ENCODE measurements around the gene RPGRIP1L.
"Not testable (repeated sequence)": the region's sequence is repeated elsewhere in the genome, so short reads cannot be mapped to it uniquely, and the experiment has no call there.

Gene RPGRIP1L

DNA sequence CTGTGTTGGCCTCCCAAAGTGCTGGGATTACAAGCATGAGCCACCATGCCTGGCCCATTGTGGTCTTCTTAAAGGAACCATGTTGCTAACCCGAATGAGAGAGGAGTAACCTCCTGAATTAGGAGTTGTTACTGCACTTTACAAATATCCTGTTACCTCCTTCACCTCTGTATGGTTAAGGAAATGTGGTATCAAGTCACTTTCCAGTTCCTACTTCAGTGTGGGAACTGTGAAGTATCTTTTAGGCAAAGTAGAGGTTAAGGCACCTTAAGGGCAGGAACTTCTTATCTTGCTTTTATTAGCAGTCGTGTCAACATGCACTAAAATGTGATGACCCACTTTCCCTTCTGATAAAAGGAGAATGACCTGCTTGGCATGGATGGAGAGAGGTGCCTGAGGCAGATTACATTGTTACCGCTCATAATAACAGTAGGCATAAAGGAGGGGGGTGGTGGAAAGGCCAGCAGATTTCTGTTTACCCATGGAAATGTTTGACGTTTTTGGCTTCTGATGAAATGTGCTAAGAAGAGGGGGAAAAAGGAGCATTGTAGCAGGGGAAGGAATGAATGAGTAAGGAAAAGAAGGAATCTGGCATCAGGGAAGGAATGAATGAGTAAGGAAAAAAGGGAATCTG, 28.8 kb upstream of the RPGRIP1L start:
- peak; percentile 25; the same call in 1 of the 2 replicates for TF ChIP-seq JUND (IDR thresholded peaks at IDR 0.05; ENCODE audit: low read depth)
- peak in 1 of 2 experiments; percentile 37 for DNase-seq (ENCODE audit: low read depth in 1 of 2, low spot score in 1 of 2)
- in situ Hi-C loops (cut with HindIII; ENCODE audit: low pct_unique_long_range_greater_than_20kb, low sequenced_read_pairs) = no loop called here

DNA sequence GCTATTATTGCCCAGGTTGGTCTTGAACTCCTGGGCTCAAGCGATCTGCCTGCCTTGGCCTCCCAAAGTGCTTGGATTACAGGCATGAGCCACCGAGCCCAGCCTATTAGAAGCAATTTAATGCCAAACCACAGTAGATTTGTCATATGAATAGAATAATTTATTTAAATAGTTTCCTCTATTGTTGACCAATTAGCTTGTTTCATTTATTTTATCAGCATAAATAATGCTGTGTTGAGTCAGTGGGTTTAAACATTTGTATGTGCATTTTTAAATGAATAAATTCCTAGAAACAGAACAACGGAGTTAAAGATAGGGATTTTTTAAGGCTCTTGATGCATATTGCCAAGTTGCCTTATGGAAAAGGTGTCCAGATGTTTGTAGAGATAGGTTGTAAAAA, 27.0 kb upstream of the RPGRIP1L start:
- TF ChIP-seq JUND (IDR thresholded peaks at IDR 0.05; ENCODE audit: low read depth) = no peak
- no peak for DNase-seq (ENCODE audit: low read depth in 1 of 2, low spot score in 1 of 2)
- in situ Hi-C loops (cut with HindIII; ENCODE audit: low pct_unique_long_range_greater_than_20kb, low sequenced_read_pairs) = no loop called here

DNA sequence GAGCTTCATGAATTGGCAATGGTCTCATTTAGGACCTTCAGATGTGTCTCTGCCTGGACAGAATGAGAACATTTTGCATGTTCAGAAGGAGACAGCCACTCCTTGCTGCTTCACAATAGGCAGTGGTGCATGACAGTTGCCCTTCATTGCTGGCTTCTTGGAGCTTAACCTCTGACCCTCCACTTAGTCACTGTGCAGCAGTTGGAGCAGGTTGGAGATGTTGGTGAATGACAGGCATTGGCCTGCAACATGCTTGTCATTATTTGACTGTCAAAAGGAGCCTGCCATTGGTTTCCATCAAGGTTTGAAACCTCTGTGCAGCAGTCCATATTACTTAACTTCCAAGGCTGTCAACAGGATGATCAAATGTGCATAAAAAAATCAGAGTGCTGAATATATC, 23.0 kb upstream of the RPGRIP1L start:
- no peak for TF ChIP-seq JUND (IDR thresholded peaks at IDR 0.05; ENCODE audit: low read depth)
- no peak for DNase-seq (ENCODE audit: low read depth in 1 of 2, low spot score in 1 of 2)
- in situ Hi-C loops (cut with HindIII; ENCODE audit: low pct_unique_long_range_greater_than_20kb, low sequenced_read_pairs) = no loop called here

DNA sequence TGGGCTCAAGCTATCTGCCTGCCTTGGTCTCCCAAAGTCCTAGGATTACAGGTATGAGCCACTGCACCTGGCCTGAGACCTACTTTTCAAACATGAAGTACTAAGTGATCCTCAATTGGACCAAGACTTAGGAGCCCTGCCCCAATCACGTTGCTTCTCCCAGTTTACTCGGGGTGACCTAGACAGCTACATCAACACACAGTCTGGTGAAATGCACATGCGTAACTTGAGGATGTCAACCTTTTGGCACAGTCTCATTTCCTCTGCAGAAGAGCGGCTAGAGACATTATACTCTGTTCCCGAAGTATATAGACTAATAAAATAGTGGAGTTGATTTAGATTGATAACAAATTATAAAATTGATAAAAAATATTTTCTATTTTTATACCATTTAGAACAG, 17.4 kb upstream of the RPGRIP1L start:
- DNase-seq (ENCODE audit: low read depth in 1 of 2, low spot score in 1 of 2) = no peak
- TF ChIP-seq JUND (IDR thresholded peaks at IDR 0.05; ENCODE audit: low read depth) = no peak
- in situ Hi-C loops (cut with HindIII; ENCODE audit: low pct_unique_long_range_greater_than_20kb, low sequenced_read_pairs) = no loop called here

DNA sequence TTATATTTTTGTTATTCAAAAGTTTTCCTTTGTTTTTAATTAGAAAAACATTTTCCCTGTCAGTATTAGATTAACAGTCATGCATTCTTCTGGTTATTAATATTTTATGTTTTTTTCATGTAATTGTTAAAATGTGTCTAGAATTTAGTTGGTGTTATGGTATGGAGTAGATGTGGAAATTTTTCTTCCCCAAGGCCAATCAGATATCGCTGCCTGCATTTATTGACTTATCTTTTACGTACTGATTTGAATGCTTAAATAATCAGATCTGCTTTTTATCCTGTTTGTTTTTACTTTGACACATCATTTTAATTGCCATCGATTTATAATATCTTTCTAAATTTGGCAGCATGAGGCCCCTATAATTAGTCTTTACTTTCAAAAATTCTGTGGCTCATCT, 13.9 kb upstream of the RPGRIP1L start:
- TF ChIP-seq JUND (IDR thresholded peaks at IDR 0.05; ENCODE audit: low read depth) = no peak
- DNase-seq (ENCODE audit: low read depth in 1 of 2, low spot score in 1 of 2) = no peak
- in situ Hi-C loops (cut with HindIII; ENCODE audit: low pct_unique_long_range_greater_than_20kb, low sequenced_read_pairs) = no loop called here

DNA sequence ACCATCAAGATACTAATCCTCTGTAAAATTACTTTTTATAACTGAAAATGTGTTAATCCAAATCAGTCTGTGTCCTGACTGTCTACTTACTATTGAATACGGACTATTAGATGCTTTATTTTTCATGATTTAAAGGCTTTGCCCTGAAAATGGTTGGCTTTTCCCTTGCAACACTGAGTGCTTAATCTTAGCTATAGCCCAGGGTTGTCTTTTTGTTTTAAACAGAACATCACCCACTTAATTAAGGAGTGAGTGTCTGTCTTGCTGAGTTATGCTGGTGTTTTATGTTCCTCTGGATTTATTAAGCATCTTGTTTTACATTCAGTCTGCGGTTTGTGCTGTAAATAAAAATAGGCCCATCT, 11.3 kb upstream of the RPGRIP1L start:
- TF ChIP-seq JUND (IDR thresholded peaks at IDR 0.05; ENCODE audit: low read depth) = no peak
- DNase-seq (ENCODE audit: low read depth in 1 of 2, low spot score in 1 of 2) = no peak
- in situ Hi-C loops (cut with HindIII; ENCODE audit: low pct_unique_long_range_greater_than_20kb, low sequenced_read_pairs) = no loop called here

DNA sequence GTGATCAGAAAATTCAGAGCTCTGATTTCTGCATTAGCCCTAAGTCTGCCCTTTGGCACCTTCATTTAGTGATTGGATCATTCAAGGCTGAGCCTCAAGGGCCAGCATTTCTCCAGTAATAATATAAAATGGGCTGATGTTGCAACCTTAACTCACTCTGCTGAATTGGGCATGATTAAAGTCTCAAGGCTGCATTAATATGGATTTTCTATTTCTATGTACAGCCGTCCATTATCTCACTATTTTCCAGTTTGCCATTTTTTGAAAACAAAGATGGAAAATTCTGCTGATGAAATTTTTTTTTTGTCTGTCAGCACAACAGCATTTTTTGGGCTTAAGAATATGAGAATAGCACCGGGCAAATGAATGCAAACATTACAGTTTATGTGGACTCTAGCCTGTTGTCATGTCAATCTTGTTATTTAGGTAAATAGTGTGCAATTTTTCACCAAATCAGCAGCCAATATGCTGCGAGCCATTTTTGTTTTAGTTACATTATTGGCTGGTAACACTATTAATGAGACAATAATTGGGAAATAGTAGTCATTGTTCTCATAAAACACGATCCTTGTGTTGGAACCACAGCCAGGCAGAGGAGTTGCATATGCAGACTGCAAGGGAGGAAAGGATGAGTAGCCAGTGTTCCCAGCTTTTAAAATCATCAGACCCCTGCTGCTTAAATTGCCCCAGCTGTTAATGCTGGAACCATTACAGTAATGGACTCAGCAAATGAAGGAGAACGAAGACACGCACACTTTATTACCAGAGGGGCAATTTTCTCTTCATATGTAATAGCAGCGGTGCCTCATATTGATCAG, 10.8 kb upstream of the RPGRIP1L start:
- DNase-seq (ENCODE audit: low read depth in 1 of 2, low spot score in 1 of 2) = no peak
- TF ChIP-seq JUND (IDR thresholded peaks at IDR 0.05; ENCODE audit: low read depth) = no peak
- in situ Hi-C loops (cut with HindIII; ENCODE audit: low pct_unique_long_range_greater_than_20kb, low sequenced_read_pairs) = no loop called here

DNA sequence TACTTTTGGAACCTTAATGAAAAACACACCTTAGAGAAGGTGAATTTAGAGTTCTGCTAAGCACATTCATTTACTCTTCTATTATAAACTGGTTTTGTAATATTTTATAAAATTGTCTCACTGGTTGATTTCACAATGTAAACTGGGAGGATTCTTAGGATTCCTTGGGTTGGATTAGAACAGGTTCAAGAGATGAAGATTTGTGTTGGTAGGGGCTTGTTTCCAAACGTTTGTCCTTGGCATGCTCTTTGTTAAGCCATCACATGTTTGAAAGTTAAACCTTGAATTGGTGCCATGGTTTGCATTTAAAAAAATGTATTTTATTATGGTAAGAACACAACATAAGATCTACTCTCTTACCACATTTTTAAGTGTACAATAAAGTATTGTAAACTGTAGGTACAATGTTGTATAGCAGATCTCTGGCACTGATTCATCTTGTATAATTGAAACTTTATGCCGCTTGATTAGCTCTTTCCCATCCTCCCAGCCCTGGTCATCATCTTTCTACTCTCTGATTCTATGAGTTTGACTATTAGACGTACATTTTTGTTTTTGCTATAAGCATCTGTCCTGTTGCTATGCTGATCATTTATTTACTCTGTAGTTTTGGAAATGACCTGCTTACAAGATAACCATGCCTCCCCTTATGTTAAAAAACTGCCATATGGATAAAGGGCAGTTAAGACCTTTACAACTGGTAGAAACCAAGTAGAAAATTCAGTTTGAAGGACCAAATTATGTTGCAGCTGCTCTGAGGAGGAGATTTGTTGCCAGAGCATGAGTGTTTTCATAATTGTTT, 9.9 kb upstream of the RPGRIP1L start:
- in situ Hi-C loops (cut with HindIII; ENCODE audit: low pct_unique_long_range_greater_than_20kb, low sequenced_read_pairs) = no loop called here
- no peak for TF ChIP-seq JUND (IDR thresholded peaks at IDR 0.05; ENCODE audit: low read depth)
- DNase-seq (ENCODE audit: low read depth in 1 of 2, low spot score in 1 of 2) = no peak

DNA sequence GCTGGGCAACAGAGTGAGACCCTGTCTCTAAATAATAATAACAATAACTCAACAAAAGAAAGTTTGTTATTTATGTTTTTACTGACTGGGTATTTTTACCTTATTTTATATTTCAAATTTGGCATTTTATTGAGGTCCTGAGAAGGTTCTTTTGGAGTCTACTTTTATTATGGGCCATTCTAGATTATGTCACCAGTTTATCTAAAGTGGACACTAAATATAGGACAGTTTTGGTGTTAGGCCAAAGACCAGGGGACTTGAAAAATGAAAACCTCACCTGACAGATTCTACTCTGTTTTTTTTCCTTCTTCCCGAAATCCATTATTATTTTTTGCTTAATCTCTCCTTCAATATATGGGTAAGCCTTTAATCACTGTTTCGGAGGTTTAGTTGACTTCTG, 8.4 kb upstream of the RPGRIP1L start:
- in situ Hi-C loops (cut with HindIII; ENCODE audit: low pct_unique_long_range_greater_than_20kb, low sequenced_read_pairs) = no loop called here

DNA sequence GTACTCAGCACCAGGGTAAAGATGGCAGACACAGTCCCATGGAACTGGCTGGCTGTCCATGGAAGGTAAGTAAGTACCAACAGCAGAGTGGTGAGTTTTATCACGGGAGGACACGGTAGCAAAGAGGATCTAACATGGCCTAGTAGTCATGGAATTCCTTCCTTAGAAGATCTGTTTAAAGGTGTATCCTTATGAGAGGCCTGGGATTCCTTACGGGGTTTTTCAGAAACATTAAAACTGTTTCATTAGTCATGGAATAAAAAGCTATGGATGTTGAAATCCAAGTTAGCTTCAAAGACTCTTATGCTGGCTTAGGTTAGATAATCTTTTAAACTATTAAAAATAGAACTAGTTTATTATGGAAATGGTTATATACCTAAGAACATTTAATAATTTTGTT, 7.7 kb upstream of the RPGRIP1L start:
- TF ChIP-seq JUND (IDR thresholded peaks at IDR 0.05; ENCODE audit: low read depth) = no peak
- in situ Hi-C loops (cut with HindIII; ENCODE audit: low pct_unique_long_range_greater_than_20kb, low sequenced_read_pairs) = no loop called here
- DNase-seq (ENCODE audit: low read depth in 1 of 2, low spot score in 1 of 2) = no peak

More for the DNA sequence above, 8.4 kb upstream of the RPGRIP1L start:
- TF ChIP-seq JUND (IDR thresholded peaks at IDR 0.05; ENCODE audit: low read depth) = no peak
- no peak for DNase-seq (ENCODE audit: low read depth in 1 of 2, low spot score in 1 of 2)

DNA sequence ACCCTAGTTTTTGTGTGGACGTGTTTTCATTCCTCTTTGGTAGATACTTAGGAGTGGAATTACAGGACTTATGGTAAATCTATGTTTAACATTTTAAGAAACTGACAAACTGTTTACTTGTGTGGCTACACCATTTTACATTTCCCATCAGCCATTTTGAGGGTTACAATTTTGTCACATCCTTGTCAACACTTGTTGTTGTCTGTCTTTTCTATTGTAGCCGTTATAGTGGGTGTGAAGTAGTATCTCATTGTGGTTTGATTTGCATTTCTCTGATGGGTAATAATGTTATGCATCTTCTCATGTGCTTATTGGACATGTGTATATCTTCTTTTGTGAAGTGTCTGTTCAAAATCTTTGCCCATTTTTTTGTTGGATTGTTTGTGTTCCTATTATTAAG, 4.8 kb upstream of the RPGRIP1L start:
- in situ Hi-C loops (cut with HindIII; ENCODE audit: low pct_unique_long_range_greater_than_20kb, low sequenced_read_pairs) = no loop called here
- no peak for TF ChIP-seq JUND (IDR thresholded peaks at IDR 0.05; ENCODE audit: low read depth)

DNA sequence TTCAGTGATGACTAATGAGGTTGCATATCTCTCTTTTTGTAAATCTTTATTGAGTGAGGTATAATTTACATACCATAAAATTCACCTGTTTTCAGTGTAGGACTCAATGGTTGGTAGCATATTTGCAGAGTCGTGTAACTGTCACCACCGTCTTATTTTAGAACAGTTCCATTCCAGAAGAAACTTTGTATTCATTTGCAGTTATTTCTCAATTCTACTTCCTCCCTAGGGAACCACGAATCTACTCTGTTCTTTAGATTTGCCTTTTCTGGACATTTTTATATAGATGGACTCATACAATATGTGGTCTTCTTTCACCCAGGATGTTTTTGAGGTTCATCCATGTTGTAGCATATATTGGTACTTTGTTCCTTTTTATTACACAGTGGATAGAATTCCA, 4.0 kb upstream of the RPGRIP1L start:
- no peak for TF ChIP-seq JUND (IDR thresholded peaks at IDR 0.05; ENCODE audit: low read depth)
- in situ Hi-C loops (cut with HindIII; ENCODE audit: low pct_unique_long_range_greater_than_20kb, low sequenced_read_pairs) = no loop called here
- no peak for DNase-seq (ENCODE audit: low read depth in 1 of 2, low spot score in 1 of 2)

More for the DNA sequence above, 4.8 kb upstream of the RPGRIP1L start:
- no peak for DNase-seq (ENCODE audit: low read depth in 1 of 2, low spot score in 1 of 2)

DNA sequence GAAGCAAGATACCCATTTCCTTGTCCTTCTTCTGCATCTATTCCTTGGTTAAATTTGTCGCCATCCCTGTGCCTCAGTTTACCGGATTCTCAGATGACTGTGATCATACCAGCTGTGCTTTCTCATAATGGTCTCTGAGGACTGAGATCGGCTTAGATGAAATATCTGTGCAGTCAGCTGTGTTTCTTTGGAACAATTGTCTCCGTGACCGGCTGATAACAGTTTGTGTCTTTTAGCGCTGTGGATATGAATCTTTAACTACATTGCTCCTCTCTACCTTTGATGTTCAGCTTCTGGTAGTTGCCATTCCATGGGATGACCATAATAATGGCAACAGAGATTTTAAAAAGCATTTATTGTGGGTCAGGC, 770 bp upstream of the RPGRIP1L start:
- in situ Hi-C loops (cut with HindIII; ENCODE audit: low pct_unique_long_range_greater_than_20kb, low sequenced_read_pairs) = no loop called here
- DNase-seq (ENCODE audit: low read depth in 1 of 2, low spot score in 1 of 2) = no peak
- no peak for TF ChIP-seq JUND (IDR thresholded peaks at IDR 0.05; ENCODE audit: low read depth)

DNA sequence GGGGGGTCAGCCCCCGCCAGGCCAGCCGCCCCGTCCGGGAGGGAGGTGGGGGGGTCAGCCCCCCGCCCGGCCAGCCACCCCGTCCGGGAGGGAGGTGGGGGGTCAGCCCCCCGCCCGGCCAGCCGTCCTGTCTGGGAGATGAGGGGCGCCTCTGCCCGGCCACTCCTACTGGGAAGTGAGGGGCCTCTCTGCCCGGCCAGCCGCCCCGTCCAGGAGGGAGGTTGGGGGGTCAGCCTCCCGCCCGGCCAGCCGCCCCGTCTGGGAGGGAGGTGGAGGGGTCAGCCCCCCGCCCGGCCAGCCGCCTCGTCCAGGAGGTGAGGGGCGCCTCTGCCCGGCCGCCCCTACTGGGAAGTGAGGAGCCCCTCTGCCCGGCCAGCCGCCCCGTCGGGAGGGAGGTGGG, 5.4 kb downstream of the RPGRIP1L start:
- DNase-seq (ENCODE audit: low read depth in 1 of 2, low spot score in 1 of 2); in situ Hi-C loops (cut with HindIII; ENCODE audit: low pct_unique_long_range_greater_than_20kb, low sequenced_read_pairs): not testable (repeated sequence)

Data from T47D (cell line).